Measurements from ENCODE around the gene LAMB4.

DNA sequence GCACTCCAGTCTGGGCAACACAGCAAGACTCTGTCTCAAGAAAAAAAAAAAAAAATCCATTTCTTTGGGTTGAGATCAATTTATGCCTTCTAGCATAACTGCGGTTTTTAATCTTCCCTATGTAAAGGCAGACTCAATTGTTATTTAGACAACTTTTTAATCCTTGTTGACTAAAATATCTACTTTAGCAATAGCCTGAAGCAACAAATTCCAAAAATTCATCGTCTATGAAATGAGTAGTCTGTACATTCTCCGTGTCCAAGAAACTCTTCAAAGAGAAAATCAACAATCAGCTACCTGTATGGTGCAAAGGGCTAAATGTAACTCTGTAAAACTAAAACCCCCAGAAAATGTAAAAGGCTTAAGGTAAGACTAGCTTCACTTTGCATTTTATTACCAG lies 150.0 kb downstream of the LAMB4 start:
- TF ChIP-seq, protein P1, sequence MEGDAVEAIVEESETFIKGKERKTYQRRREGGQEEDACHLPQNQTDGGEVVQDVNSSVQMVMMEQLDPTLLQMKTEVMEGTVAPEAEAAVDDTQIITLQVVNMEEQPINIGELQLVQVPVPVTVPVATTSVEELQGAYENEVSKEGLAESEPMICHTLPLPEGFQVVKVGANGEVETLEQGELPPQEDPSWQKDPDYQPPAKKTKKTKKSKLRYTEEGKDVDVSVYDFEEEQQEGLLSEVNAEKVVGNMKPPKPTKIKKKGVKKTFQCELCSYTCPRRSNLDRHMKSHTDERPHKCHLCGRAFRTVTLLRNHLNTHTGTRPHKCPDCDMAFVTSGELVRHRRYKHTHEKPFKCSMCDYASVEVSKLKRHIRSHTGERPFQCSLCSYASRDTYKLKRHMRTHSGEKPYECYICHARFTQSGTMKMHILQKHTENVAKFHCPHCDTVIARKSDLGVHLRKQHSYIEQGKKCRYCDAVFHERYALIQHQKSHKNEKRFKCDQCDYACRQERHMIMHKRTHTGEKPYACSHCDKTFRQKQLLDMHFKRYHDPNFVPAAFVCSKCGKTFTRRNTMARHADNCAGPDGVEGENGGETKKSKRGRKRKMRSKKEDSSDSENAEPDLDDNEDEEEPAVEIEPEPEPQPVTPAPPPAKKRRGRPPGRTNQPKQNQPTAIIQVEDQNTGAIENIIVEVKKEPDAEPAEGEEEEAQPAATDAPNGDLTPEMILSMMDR (IDR thresholded peaks at IDR 0.05) = no peak
- no peak for TF ChIP-seq CEBPB (IDR thresholded peaks at IDR 0.05)
- TF ChIP-seq ESRRA (IDR thresholded peaks at IDR 0.05; ENCODE audit: borderline replicate concordance, low read length) = no peak
- no peak for TF ChIP-seq KDM1A (IDR thresholded peaks at IDR 0.05; ENCODE audit: low read depth)
- no peak for TF ChIP-seq POLR2A (IDR thresholded peaks at IDR 0.05; ENCODE audit: low read length)
- TF ChIP-seq, protein P2, sequence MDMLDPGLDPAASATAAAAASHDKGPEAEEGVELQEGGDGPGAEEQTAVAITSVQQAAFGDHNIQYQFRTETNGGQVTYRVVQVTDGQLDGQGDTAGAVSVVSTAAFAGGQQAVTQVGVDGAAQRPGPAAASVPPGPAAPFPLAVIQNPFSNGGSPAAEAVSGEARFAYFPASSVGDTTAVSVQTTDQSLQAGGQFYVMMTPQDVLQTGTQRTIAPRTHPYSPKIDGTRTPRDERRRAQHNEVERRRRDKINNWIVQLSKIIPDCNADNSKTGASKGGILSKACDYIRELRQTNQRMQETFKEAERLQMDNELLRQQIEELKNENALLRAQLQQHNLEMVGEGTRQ (IDR thresholded peaks at IDR 0.05) = no peak
- TF ChIP-seq NFE2L2 (conservative IDR thresholded peaks at IDR 0.05; ENCODE audit: low read length) = no peak
- TF ChIP-seq, protein P3, sequence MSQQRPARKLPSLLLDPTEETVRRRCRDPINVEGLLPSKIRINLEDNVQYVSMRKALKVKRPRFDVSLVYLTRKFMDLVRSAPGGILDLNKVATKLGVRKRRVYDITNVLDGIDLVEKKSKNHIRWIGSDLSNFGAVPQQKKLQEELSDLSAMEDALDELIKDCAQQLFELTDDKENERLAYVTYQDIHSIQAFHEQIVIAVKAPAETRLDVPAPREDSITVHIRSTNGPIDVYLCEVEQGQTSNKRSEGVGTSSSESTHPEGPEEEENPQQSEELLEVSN (IDR thresholded peaks at IDR 0.05; ENCODE audit: borderline replicate concordance, low read depth) = no peak
- TF ChIP-seq RFX5 (IDR thresholded peaks at IDR 0.05) = no peak
- TF ChIP-seq REST (IDR thresholded peaks at IDR 0.05) = no peak
- no peak for TF ChIP-seq CHD4 (IDR thresholded peaks at IDR 0.05; ENCODE audit: borderline replicate concordance)

Data from A549 (cell line).